Liver (tissue), 3 donors: ENCODE data around the gene PPFIBP1.

Experiments
- EGR1 ChIP-seq, 2 donors: IDR thresholded peaks; 2 replicates each; pipeline ENCODE4 v1.6.1; 2016 to 2018; ENCODE audit warnings: antibody characterized with exemption in 2 of 2, low read depth in 2 of 2
- FOXA1 ChIP-seq: IDR thresholded peaks from 2 replicates; pipeline ENCODE4 v1.6.1; 2016; ENCODE audit warnings: antibody characterized with exemption
- GABPA ChIP-seq, 2 donors: IDR thresholded peaks in 1 of 2; conservative IDR thresholded peaks in 1 of 2; 2 replicates each; pipeline ENCODE4 v1.6.1; 2016; ENCODE audit warnings: antibody characterized with exemption in 2 of 2, mild to moderate bottlenecking in 1 of 2, moderate library complexity in 1 of 2
- HNF4G ChIP-seq: IDR thresholded peaks from 2 replicates; pipeline ENCODE4 v1.6.1; 2016; ENCODE audit warnings: antibody characterized with exemption
- JUND ChIP-seq, 2 donors: IDR thresholded peaks; 2 replicates each; pipeline ENCODE4 v1.6.1; 2016; ENCODE audit warnings: antibody characterized with exemption in 2 of 2
- RAD21 ChIP-seq, 2 donors: IDR thresholded peaks; 2 replicates each; pipeline ENCODE4 v1.6.1; 2016; ENCODE audit warnings: antibody characterized with exemption in 2 of 2, mild to moderate bottlenecking in 2 of 2
- RXRA ChIP-seq, 2 donors: IDR thresholded peaks; 2 replicates each; pipeline ENCODE4 v1.6.1; 2017 to 2018; ENCODE audit warnings: antibody characterized with exemption in 2 of 2, mild to moderate bottlenecking in 1 of 2
- SP1 ChIP-seq: IDR thresholded peaks from 2 replicates; pipeline ENCODE4 v1.6.1; 2018; ENCODE audit warnings: antibody characterized with exemption, mild to moderate bottlenecking
- TAF1 ChIP-seq: conservative IDR thresholded peaks from 2 replicates; pipeline ENCODE4 v1.6.1; 2016; ENCODE audit warnings: antibody characterized with exemption, mild to moderate bottlenecking
- TF ChIP-seq, protein P1 (sequence below): fragments of 150-350 bp; IDR thresholded peaks from 2 replicates; pipeline ENCODE4 v1.5.1; 2017; ENCODE audit warnings: improper control_type of control experiment, low read depth, low read length; ENCODE audit not compliant: missing input control
- TF ChIP-seq, protein P2 (sequence below): IDR thresholded peaks from 2 replicates; pipeline ENCODE4 v1.6.1; 2016; ENCODE audit warnings: antibody characterized with exemption
- TF ChIP-seq, protein P3 (sequence below): IDR thresholded peaks from 2 replicates; pipeline ENCODE4 v1.6.1; 2016; ENCODE audit warnings: antibody characterized with exemption, mild to moderate bottlenecking
- TF ChIP-seq, protein P4 (sequence below): IDR thresholded peaks from 2 replicates; pipeline ENCODE4 v1.6.1; 2016; ENCODE audit warnings: antibody characterized with exemption
- donor health status: healthy.
- donor health status: healthy.

DNA sequence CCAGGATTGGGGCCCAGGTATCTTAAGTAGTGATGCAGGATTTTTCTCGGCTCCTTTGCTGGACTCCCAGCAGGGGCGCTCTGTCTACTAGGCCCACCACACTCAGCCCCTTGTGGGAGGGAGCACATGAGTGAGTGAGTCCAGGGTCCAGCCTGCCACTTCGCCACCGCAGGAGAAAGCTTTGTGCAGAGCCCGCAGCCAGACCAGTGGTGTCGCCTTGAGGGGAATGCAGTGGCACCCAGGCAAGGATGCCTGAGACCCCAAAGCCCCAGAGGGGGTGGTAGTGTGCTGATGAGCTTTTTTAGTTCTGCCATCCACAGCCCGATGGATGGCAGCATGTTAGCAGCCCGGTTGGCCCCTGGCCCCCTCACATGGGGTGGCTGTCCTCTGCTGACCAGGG, 181.3 kb downstream of the PPFIBP1 start:
- TF ChIP-seq RXRA (IDR thresholded peaks at IDR 0.05) (no peak), FOXA1 (no peak), GABPA (IDR thresholded peaks at IDR 0.05 in 1 of 2, conservative IDR thresholded peaks at IDR 0.05 in 1 of 2) (no peak), SP1 (no peak), TAF1 (no peak), RAD21 (IDR thresholded peaks at IDR 0.05) (no peak), JUND (IDR thresholded peaks at IDR 0.05) (no peak), HNF4G (no peak), EGR1 (IDR thresholded peaks at IDR 0.05; ENCODE audit: low read depth in 2 of 2) (no peak)
- TF ChIP-seq, protein P1, sequence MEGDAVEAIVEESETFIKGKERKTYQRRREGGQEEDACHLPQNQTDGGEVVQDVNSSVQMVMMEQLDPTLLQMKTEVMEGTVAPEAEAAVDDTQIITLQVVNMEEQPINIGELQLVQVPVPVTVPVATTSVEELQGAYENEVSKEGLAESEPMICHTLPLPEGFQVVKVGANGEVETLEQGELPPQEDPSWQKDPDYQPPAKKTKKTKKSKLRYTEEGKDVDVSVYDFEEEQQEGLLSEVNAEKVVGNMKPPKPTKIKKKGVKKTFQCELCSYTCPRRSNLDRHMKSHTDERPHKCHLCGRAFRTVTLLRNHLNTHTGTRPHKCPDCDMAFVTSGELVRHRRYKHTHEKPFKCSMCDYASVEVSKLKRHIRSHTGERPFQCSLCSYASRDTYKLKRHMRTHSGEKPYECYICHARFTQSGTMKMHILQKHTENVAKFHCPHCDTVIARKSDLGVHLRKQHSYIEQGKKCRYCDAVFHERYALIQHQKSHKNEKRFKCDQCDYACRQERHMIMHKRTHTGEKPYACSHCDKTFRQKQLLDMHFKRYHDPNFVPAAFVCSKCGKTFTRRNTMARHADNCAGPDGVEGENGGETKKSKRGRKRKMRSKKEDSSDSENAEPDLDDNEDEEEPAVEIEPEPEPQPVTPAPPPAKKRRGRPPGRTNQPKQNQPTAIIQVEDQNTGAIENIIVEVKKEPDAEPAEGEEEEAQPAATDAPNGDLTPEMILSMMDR: no peak
- TF ChIP-seq, protein P2, sequence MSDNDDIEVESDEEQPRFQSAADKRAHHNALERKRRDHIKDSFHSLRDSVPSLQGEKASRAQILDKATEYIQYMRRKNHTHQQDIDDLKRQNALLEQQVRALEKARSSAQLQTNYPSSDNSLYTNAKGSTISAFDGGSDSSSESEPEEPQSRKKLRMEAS: no peak
- TF ChIP-seq, protein P3, sequence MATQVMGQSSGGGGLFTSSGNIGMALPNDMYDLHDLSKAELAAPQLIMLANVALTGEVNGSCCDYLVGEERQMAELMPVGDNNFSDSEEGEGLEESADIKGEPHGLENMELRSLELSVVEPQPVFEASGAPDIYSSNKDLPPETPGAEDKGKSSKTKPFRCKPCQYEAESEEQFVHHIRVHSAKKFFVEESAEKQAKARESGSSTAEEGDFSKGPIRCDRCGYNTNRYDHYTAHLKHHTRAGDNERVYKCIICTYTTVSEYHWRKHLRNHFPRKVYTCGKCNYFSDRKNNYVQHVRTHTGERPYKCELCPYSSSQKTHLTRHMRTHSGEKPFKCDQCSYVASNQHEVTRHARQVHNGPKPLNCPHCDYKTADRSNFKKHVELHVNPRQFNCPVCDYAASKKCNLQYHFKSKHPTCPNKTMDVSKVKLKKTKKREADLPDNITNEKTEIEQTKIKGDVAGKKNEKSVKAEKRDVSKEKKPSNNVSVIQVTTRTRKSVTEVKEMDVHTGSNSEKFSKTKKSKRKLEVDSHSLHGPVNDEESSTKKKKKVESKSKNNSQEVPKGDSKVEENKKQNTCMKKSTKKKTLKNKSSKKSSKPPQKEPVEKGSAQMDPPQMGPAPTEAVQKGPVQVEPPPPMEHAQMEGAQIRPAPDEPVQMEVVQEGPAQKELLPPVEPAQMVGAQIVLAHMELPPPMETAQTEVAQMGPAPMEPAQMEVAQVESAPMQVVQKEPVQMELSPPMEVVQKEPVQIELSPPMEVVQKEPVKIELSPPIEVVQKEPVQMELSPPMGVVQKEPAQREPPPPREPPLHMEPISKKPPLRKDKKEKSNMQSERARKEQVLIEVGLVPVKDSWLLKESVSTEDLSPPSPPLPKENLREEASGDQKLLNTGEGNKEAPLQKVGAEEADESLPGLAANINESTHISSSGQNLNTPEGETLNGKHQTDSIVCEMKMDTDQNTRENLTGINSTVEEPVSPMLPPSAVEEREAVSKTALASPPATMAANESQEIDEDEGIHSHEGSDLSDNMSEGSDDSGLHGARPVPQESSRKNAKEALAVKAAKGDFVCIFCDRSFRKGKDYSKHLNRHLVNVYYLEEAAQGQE: no peak
- TF ChIP-seq, protein P4, sequence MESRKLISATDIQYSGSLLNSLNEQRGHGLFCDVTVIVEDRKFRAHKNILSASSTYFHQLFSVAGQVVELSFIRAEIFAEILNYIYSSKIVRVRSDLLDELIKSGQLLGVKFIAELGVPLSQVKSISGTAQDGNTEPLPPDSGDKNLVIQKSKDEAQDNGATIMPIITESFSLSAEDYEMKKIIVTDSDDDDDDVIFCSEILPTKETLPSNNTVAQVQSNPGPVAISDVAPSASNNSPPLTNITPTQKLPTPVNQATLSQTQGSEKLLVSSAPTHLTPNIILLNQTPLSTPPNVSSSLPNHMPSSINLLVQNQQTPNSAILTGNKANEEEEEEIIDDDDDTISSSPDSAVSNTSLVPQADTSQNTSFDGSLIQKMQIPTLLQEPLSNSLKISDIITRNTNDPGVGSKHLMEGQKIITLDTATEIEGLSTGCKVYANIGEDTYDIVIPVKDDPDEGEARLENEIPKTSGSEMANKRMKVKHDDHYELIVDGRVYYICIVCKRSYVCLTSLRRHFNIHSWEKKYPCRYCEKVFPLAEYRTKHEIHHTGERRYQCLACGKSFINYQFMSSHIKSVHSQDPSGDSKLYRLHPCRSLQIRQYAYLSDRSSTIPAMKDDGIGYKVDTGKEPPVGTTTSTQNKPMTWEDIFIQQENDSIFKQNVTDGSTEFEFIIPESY: no peak
